HTERT RPE-1 (cell line): Measurements from ENCODE around the gene STAC2.

Source experiments
- in situ Hi-C: fragments of 300-500 bp; cut with MboI; formaldehyde crosslinking; loops from 4 replicates; pipeline ENCODE4 v1.14.3; 2020; ENCODE audit warnings: low sequenced_read_pairs

Gene STAC2

GRCh38 chr17:39210093-39210434, 15.7 kb downstream of the STAC2 start:
- in situ Hi-C loops = no loop called here

GRCh38 chr17:39209317-39210092, 16.2 kb downstream of the STAC2 start:
- in situ Hi-C loops = no loop called here

- in situ Hi-C loops = no loop called here
Measured at GRCh38 chr17:39208893-39209292, 16.9 kb downstream of the STAC2 start.

- in situ Hi-C loops = no loop called here
Measured at GRCh38 chr17:39208136-39208535, 17.6 kb downstream of the STAC2 start.

GRCh38 chr17:39205112-39205526, 20.6 kb downstream of the STAC2 start:
- in situ Hi-C loops = no loop called here

- in situ Hi-C loops = no loop called here
Measured at GRCh38 chr17:39204245-39204644, 21.5 kb downstream of the STAC2 start.

GRCh38 chr17:39200957-39201510, 24.7 kb downstream of the STAC2 start:
- in situ Hi-C loops = no loop called here

GRCh38 chr17:39200070-39200879, 25.5 kb downstream of the STAC2 start, which contains the start of gene RPL19:
TSS of gene RPL19 (plus strand) at chr17:39200283. CDS start at chr17:39200345, 62 bp downstream.
- in situ Hi-C loops = no loop called here

- in situ Hi-C loops = no loop called here
Measured at GRCh38 chr17:39199820-39200069, 26.0 kb downstream of the STAC2 start.

- in situ Hi-C loops = no loop called here
Measured at GRCh38 chr17:39198186-39198566, 27.6 kb downstream of the STAC2 start.

- in situ Hi-C loops = no loop called here
Measured at GRCh38 chr17:39197380-39198185, 28.2 kb downstream of the STAC2 start, which contains the start of gene CACNB1. TSS of gene CACNB1 (minus strand) at chr17:39197669. CDS start at chr17:39197495, 174 bp downstream.

- in situ Hi-C loops = no loop called here
Measured at GRCh38 chr17:39196808-39197291, 28.9 kb downstream of the STAC2 start.

GRCh38 chr17:39196241-39196807, 29.4 kb downstream of the STAC2 start:
- in situ Hi-C loops = no loop called here

GRCh38 chr17:39195568-39196160, 30.1 kb downstream of the STAC2 start:
- in situ Hi-C loops = no loop called here

GRCh38 chr17:39194985-39195524, 30.7 kb downstream of the STAC2 start:
- in situ Hi-C loops = no loop called here

- in situ Hi-C loops = no loop called here
Measured at GRCh38 chr17:39194089-39194984, 31.4 kb downstream of the STAC2 start.

GRCh38 chr17:39193346-39193745, 32.4 kb downstream of the STAC2 start:
- in situ Hi-C loops = no loop called here

- in situ Hi-C loops = no loop called here
Measured at GRCh38 chr17:39192901-39193300, 32.8 kb downstream of the STAC2 start.
